Neutrophil (primary cell): ENCODE data around the gene VSIG4.

ENCODE experiments used
- H3K27ac ChIP-seq: fragments of 200-600 bp; sonication (generic); 2 replicates; pipeline ENCODE4 v1.5.1; 2016; ENCODE audit warnings: mild to moderate bottlenecking, moderate library complexity
- H3K27me3 ChIP-seq: fragments of 200-600 bp; sonication (generic); 2 replicates; pipeline ENCODE4 v1.6.0; 2016; ENCODE audit warnings: mild to moderate bottlenecking
- H3K36me3 ChIP-seq: fragments of 200-600 bp; sonication (generic); 2 replicates; pipeline ENCODE4 v1.5.1; 2017
- H3K4me1 ChIP-seq, 2 experiments: fragments of 200-600 bp in 1 of 2; sonication (generic) in 1 of 2; 1 replicate in 1 of 2; 2 replicates in 1 of 2; pipeline versions ENCODE4 v1.5.1 to v1.6.1; 2013 to 2016; ENCODE audit warnings: low read depth in 1 of 2, low read length in 1 of 2, mild to moderate bottlenecking in 1 of 2, moderate library complexity in 1 of 2; ENCODE audit not compliant: control insufficient read depth in 1 of 2, insufficient read depth in 1 of 2
- H3K4me3 ChIP-seq, 2 experiments: fragments of 200-600 bp in 1 of 2; sonication (generic) in 1 of 2; 1 replicate in 1 of 2; 2 replicates in 1 of 2; pipeline ENCODE4 v1.5.1; 2013 to 2016; ENCODE audit warnings: low read depth in 1 of 2, low read length in 1 of 2, mild to moderate bottlenecking in 1 of 2, moderate library complexity in 1 of 2
- H3K9me3 ChIP-seq: fragments of 200-600 bp; sonication (generic); 2 replicates; pipeline ENCODE4 v1.5.1; 2016
- CTCF ChIP-seq: fragments of 200-600 bp; sonication (generic); IDR thresholded peaks from 2 replicates; pipeline ENCODE4 v1.5.1; 2016; ENCODE audit warnings: antibody characterized with exemption

The VSIG4 gene

GRCh38 chrX:66000178-66000577, 39.7 kb downstream of the VSIG4 start:
- no peak for TF ChIP-seq CTCF
- Histone ChIP-seq H3K9me3 (no peaks in the 10 kb centered on the region), H3K27ac (peak overlapping the region; percentile 91), H3K4me1 (peaks cover 99 to 100% of the 10 kb centered on the region in 2 experiments), H3K27me3 (no peaks in the 10 kb centered on the region), H3K36me3 (no peaks in the 10 kb centered on the region), H3K4me3 (peak overlapping the region; percentile 13 to 43)

GRCh38 chrX:65999563-66000148, 40.2 kb downstream of the VSIG4 start:
- no peak for TF ChIP-seq CTCF
- peak overlapping the region; percentile 91 for H3K27ac ChIP-seq
- no peaks in the 10 kb centered on the region for H3K36me3 ChIP-seq
- no peaks in the 10 kb centered on the region for H3K27me3 ChIP-seq
- H3K4me1 ChIP-seq = peaks cover 99 to 100% of the 10 kb centered on the region in 2 experiments
- no peaks in the 10 kb centered on the region for H3K9me3 ChIP-seq
- peak overlapping the region; percentile 13 to 43 for H3K4me3 ChIP-seq

- TF ChIP-seq CTCF = no peak
- Histone ChIP-seq H3K27ac (peak overlapping the region; percentile 91), H3K36me3 (no peaks in the 10 kb centered on the region), H3K4me3 (no peak overlapping the region), H3K27me3 (no peaks in the 10 kb centered on the region), H3K4me1 (peaks cover 99 to 100% of the 10 kb centered on the region in 2 experiments), H3K9me3 (no peaks in the 10 kb centered on the region)
These were observed 40.8 kb downstream of the VSIG4 start for GRCh38 chrX:65999029-65999562.

GRCh38 chrX:65997978-65998717, 41.7 kb downstream of the VSIG4 start:
- Histone ChIP-seq H3K27ac (peak overlapping the region; percentile 91), H3K4me1 (peaks cover 100% of the 10 kb centered on the region in 2 experiments), H3K9me3 (no peaks in the 10 kb centered on the region), H3K4me3 (peak overlapping the region; percentile 21 to 22), H3K36me3 (no peaks in the 10 kb centered on the region), H3K27me3 (no peaks in the 10 kb centered on the region)
- peak; percentile 14 for TF ChIP-seq CTCF

- H3K27ac ChIP-seq = peak overlapping the region; percentile 91
- H3K9me3 ChIP-seq = no peaks in the 10 kb centered on the region
- H3K27me3 ChIP-seq = no peaks in the 10 kb centered on the region
- no peak overlapping the region for H3K4me3 ChIP-seq
- no peaks in the 10 kb centered on the region for H3K36me3 ChIP-seq
- peaks cover 85 to 89% of the 10 kb centered on the region in 2 experiments for H3K4me1 ChIP-seq
- TF ChIP-seq CTCF = no peak
These were observed 45.1 kb downstream of the VSIG4 start for GRCh38 chrX:65994519-65995506.
